A673 (cell line): ENCODE measurements around the gene RNF31. TPM values are rescaled to one million over a fixed set of nuclear protein-coding genes. Genes with fewer than 3 reads are reported as not detected.

ENCODE experiments used
- BruUV-seq: library from RNA; stranded (reverse); fragments of 400-500 nt; replicated peaks from 2 replicates; lab custom pipeline; 2021; lab: Mats Ljungman, UMichigan
- CTCF ChIA-PET: fragments of 300-600 bp; sonication (Branson Sonifier 250); formaldehyde crosslinking; loops from one replicate; lab custom pipeline; 2022; ENCODE audit warnings: antibody characterized with exemption; lab: Charles Lee
- POLR2A ChIA-PET: fragments of 300-600 bp; sonication (Branson Sonifier 250); formaldehyde crosslinking; loops from one replicate; lab custom pipeline; 2022; ENCODE audit warnings: antibody characterized with exemption; ENCODE audit not compliant: low non-redundant PET; lab: Charles Lee
- DNase-seq: peaks from one replicate; pipeline ENCODE4 v3.0.0-alpha.2; 2015; ENCODE audit warnings: low spot score
- H3K27ac ChIP-seq: fragments of 200-600 bp; sonication (generic); 2 replicates; pipeline ENCODE4 v1.5.1; 2016; ENCODE audit warnings: mixed run types, low read depth, mild to moderate bottlenecking, mixed read lengths, antibody characterized with exemption, low read length; ENCODE audit not compliant: poor library complexity, severe bottlenecking
- H3K27me3 ChIP-seq: fragments of 200-600 bp; sonication (generic); replicated peaks from 2 replicates; pipeline ENCODE4 v1.6.1; 2017; ENCODE audit warnings: mixed run types, low read depth, mild to moderate bottlenecking, mixed read lengths, antibody characterized with exemption, low read length; ENCODE audit not compliant: insufficient read depth, poor library complexity
- H3K36me3 ChIP-seq: fragments of 200-600 bp; sonication (generic); 2 replicates; pipeline ENCODE4 v1.6.1; 2016; ENCODE audit warnings: mixed run types, mild to moderate bottlenecking, mixed read lengths, antibody characterized with exemption, low read length; ENCODE audit not compliant: insufficient read depth, poor library complexity, severe bottlenecking
- H3K4me1 ChIP-seq: fragments of 200-600 bp; sonication (generic); 2 replicates; pipeline ENCODE4 v1.6.1; 2017; ENCODE audit warnings: mixed run types, mild to moderate bottlenecking, mixed read lengths, antibody characterized with exemption, low read length; ENCODE audit not compliant: insufficient read depth, poor library complexity, severe bottlenecking
- H3K4me3 ChIP-seq: fragments of 200-600 bp; sonication (generic); 2 replicates; pipeline ENCODE4 v1.5.1; 2016; ENCODE audit warnings: low read depth, mixed run types, mild to moderate bottlenecking, mixed read lengths, low read length; ENCODE audit not compliant: poor library complexity, severe bottlenecking
- H3K9me3 ChIP-seq: fragments of 200-600 bp; sonication (generic); 2 replicates; pipeline ENCODE4 v1.6.1; 2016; ENCODE audit warnings: mixed run types, low read depth, mild to moderate bottlenecking, mixed read lengths, antibody characterized with exemption, low read length; ENCODE audit not compliant: poor library complexity, severe bottlenecking
- EZH2 ChIP-seq: fragments of 200-600 bp; sonication (generic); IDR thresholded peaks from 2 replicates; pipeline ENCODE4 v1.6.1; 2017; ENCODE audit warnings: borderline replicate concordance, low read depth, mild to moderate bottlenecking, mixed read lengths, antibody characterized with exemption, low read length; ENCODE audit not compliant: poor library complexity, severe bottlenecking
- intact Hi-C: fragments of 100-400 bp; cut with micrococcal nuclease; formaldehyde crosslinking; loops from one replicate; pipeline ENCODE4 v1.10.0; 2022; ENCODE audit not compliant: unreplicated experiment
- total RNA-seq: library from RNA; stranded (reverse); gene quantifications from 2 replicates; pipeline ENCODE4 v1.2.3, GENCODE V29; 2021
- TF ChIP-seq, protein P1 (sequence below): fragments of 300-800, 200-600 bp; sonication (generic); conservative IDR thresholded peaks from 2 replicates; pipeline ENCODE4 v1.5.1; 2017; ENCODE audit warnings: low read depth, mild to moderate bottlenecking, antibody characterized with exemption, low read length, moderate library complexity, mixed read lengths

RNF31 gene
- total RNA-seq, 1 experiment from 2014 or later, result 62.1 TPM

DNA sequence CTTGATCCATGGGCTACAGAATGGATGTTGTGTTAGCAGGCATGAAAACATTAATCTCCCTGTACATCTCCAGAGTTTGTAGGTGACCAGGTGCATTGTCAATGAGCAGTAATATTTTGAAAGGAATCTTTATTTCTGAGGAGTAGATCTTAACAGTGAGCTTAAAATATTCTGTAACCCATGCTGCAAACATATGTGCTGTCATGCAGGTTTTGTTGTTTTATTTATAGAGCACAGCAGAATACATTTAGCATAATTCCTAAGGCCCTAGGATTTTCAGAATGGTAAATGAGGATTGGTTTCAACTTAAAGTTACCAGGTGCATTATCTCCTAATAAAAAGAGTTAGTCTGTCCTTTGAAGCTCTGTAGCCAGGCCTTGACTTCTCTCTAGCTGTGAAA, 20.4 kb upstream of the RNF31 start:
- Histone ChIP-seq H3K27ac (no peak overlapping the region), H3K9me3 (no peaks in the 10 kb centered on the region), H3K36me3 (no peaks in the 10 kb centered on the region), H3K4me1 (no peaks in the 10 kb centered on the region), H3K4me3 (no peak overlapping the region), H3K27me3 (no peaks in the 10 kb centered on the region)
- intact Hi-C loops, result no loop called here
- POLR2A ChIA-PET, result no interaction called here
- TF ChIP-seq, protein P1, sequence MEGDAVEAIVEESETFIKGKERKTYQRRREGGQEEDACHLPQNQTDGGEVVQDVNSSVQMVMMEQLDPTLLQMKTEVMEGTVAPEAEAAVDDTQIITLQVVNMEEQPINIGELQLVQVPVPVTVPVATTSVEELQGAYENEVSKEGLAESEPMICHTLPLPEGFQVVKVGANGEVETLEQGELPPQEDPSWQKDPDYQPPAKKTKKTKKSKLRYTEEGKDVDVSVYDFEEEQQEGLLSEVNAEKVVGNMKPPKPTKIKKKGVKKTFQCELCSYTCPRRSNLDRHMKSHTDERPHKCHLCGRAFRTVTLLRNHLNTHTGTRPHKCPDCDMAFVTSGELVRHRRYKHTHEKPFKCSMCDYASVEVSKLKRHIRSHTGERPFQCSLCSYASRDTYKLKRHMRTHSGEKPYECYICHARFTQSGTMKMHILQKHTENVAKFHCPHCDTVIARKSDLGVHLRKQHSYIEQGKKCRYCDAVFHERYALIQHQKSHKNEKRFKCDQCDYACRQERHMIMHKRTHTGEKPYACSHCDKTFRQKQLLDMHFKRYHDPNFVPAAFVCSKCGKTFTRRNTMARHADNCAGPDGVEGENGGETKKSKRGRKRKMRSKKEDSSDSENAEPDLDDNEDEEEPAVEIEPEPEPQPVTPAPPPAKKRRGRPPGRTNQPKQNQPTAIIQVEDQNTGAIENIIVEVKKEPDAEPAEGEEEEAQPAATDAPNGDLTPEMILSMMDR, result no peak
- TF ChIP-seq EZH2, result no peak
- no TSS peak for BruUV-seq
- CTCF ChIA-PET, result no interaction called here
- DNase-seq, result no peak

DNA sequence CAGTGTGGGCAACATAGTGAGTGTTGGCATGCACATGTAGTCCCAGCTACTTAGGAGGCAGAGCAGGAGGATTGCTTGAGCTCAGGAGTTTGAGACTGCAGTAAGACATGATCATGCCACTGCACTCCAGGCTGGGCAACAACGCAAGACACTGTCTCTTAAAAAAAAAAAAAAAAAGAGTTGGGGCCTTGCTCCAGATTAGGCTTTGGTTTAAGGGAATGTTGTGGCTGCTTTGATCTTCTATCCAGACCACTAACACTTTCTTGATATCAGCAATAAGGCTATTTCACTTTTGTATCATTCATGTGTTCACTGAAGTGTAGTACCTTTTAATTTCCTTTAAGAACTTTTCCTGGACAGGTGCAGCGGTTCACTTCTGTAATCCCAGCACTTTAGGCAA, 19.6 kb upstream of the RNF31 start:
- POLR2A ChIA-PET, result no interaction called here
- Histone ChIP-seq H3K36me3 (no peaks in the 10 kb centered on the region), H3K9me3 (no peaks in the 10 kb centered on the region), H3K27ac (no peak overlapping the region), H3K4me1 (no peaks in the 10 kb centered on the region), H3K27me3 (no peaks in the 10 kb centered on the region), H3K4me3 (no peak overlapping the region)
- CTCF ChIA-PET, result no interaction called here
- no peak for DNase-seq
- intact Hi-C loops, result no loop called here
- BruUV-seq, result no TSS peak
- TF ChIP-seq, protein P1, result no peak
- no peak for TF ChIP-seq EZH2

DNA sequence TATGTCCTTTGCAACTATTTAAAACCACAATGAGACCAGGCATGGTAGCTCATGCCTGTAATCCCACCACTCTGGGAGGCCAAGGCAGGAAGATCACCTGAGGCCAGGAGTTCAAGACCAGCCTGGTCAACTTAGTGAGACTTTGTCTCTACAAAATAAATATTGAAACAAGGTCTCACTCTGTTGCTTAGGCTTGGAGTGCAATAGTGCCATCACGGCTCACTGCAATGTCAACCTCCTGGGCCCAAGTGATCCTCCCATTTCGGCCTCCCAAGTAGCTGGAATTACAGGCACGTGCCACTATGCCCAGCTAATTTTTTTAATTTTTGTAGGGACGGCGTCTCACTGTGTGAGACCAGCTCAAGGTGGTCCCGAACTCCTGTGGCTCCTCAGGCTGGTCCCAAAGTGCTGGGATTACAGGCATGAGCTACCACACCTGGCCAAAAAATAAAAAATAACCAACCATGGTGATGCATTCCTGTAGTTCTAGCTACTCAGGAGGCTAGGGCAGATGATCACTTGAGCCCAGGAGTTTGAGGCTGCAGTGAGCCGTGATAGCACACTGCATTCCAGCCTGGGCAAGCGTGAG, 17.8 kb upstream of the RNF31 start:
- POLR2A ChIA-PET, result no interaction called here
- TF ChIP-seq, protein P1, result no peak
- no peak for TF ChIP-seq EZH2
- DNase-seq, result no peak
- Histone ChIP-seq H3K36me3 (no peaks in the 10 kb centered on the region), H3K4me3 (no peak overlapping the region), H3K4me1 (no peaks in the 10 kb centered on the region), H3K9me3 (no peaks in the 10 kb centered on the region), H3K27me3 (no peaks in the 10 kb centered on the region), H3K27ac (no peak overlapping the region)
- intact Hi-C loops, result no loop called here
- no TSS peak for BruUV-seq
- CTCF ChIA-PET, result no interaction called here
